ENCODE results near the gene ADH6.

DNA sequence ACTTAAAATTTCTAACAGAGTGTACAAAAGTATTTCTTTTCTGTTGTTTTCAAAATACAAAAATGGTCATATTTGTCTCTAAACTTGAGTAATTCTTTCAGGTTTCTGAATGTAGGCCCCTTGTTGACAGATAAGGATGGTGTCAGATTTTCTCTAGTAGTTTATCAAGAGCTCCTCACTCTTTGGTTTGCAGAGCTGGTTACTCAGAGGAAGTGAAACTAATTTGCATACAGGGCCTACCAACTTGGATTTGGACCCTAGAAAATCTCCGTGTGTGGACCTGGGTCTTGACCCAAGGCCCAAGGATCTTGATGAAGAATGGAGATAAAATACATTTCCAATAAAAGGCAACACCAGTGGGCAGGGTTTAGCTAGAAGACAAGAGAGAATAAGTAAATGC is 433 bp upstream of the ADH6 start:
- TF ChIP-seq POLR2A (IDR thresholded peaks at IDR 0.05; ENCODE audit: low read depth, low read length) (no peak), SPI1 (IDR thresholded peaks at IDR 0.05; ENCODE audit: low read depth, low read length) (peak; percentile 86), TAF1 (IDR thresholded peaks at IDR 0.05; ENCODE audit: low read depth, low read length) (no peak), PAX5 (IDR thresholded peaks at IDR 0.05; ENCODE audit: insufficient read depth, low read length, severe bottlenecking) (no peak), POU2F2 (IDR thresholded peaks at IDR 0.05; ENCODE audit: low read depth, low read length) (peak; percentile 79; the same call in 1 of the 2 replicates)

Data from GM12891 (cell line).